Measurements from ENCODE around the gene CAMTA1.

CAMTA1 gene

DNA sequence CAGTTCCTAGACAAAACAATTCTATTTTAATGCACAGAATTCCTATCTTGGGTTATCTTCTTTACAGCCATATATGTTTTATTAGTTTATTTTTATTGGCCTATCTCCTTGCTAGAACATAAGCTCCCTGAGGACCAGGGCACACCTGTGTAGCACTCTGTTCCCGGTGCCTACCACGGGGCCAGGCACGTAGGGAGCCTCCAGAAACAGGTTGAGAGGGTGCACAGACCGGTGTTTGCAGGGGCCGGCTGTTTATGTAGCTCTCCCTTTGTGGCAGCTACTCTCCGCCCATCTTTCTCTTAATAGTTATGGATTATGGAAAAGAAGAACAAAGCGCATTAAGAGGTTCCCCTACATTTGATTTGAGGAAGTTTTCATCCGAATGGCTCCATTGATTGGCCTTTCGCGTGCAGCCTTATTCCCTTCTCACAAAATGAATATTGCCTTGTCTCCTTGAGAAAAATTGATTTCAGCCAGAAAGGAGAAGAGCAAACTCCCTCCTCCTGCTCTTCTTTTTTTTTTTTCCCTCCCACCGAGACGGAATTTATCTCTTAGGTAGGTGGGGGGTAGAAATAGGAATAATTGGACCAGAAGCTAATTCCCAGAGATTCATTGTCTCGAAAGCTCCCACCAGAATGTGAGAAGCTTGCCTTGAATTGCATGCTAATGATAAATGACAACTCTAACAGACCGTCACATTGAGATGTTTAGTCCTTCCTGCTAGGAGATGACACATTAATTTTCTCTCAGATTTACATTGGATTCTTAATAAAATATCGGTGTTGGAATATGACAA, 447.4 kb downstream of the CAMTA1 start:
- Histone ChIP-seq H4K20me1 (ENCODE audit: insufficient read depth, low read length) (no peaks in the 10 kb centered on the region), H3K4me2 (ENCODE audit: low read depth, low read length) (no peak overlapping the region), H3K9me3 (replicated peaks; ENCODE audit: insufficient read depth, low read length) (no peaks in the 10 kb centered on the region), H3F3A (ENCODE audit: insufficient read depth, low read length) (no peaks in the 10 kb centered on the region), H3K9me2 (replicated peaks; ENCODE audit: insufficient read depth, low read length) (no peaks in the 10 kb centered on the region), H3K27me3 (replicated peaks; ENCODE audit: insufficient read depth, low read length) (peaks cover 95% of the 10 kb centered on the region), H3K79me2 (ENCODE audit: low read length) (no peaks in the 10 kb centered on the region), H3K9ac (ENCODE audit: low read length) (no peak overlapping the region), H2AFZ (ENCODE audit: low read length) (no peak overlapping the region), H3K36me3 (replicated peaks; ENCODE audit: insufficient read depth, low read length) (no peaks in the 10 kb centered on the region), H3K4me1 (ENCODE audit: low read length) (no peaks in the 10 kb centered on the region), H3K27ac (ENCODE audit: low read length) (no peak overlapping the region), H3K4me3 (ENCODE audit: low read length) (no peak overlapping the region)
- TF ChIP-seq EZH2 (optimal IDR thresholded peaks at IDR 0.05; ENCODE audit: low read depth, low read length) = no peak
- TF ChIP-seq EZH2phosphoT487 (IDR thresholded peaks at IDR 0.05; ENCODE audit: low read length) = no peak
- DNase-seq = no peak

DNA sequence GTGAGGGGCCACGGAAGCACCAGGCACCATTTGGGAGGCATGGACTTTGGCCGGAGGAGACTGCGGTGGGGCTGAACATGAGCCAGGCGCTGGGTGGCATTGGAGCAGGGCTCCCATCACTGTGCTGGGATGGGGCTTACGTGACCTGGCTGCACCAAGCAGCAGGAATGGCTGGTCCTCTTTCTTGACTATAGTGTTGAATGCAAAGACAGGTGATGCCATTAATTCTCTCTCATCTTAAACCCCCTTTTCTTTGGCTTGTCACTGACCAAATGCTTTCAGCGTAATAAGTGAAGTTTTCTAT, 447.9 kb downstream of the CAMTA1 start:
- no peaks in the 10 kb centered on the region for H3K79me2 ChIP-seq (ENCODE audit: low read length)
- no peaks in the 10 kb centered on the region for H3K4me1 ChIP-seq (ENCODE audit: low read length)
- H3K27ac ChIP-seq (ENCODE audit: low read length) = no peak overlapping the region
- no peak overlapping the region for H3K4me3 ChIP-seq (ENCODE audit: low read length)
- H3K9ac ChIP-seq (ENCODE audit: low read length) = no peak overlapping the region
- H3K4me2 ChIP-seq (ENCODE audit: low read depth, low read length) = no peak overlapping the region
- DNase-seq = no peak
- TF ChIP-seq, protein P1, sequence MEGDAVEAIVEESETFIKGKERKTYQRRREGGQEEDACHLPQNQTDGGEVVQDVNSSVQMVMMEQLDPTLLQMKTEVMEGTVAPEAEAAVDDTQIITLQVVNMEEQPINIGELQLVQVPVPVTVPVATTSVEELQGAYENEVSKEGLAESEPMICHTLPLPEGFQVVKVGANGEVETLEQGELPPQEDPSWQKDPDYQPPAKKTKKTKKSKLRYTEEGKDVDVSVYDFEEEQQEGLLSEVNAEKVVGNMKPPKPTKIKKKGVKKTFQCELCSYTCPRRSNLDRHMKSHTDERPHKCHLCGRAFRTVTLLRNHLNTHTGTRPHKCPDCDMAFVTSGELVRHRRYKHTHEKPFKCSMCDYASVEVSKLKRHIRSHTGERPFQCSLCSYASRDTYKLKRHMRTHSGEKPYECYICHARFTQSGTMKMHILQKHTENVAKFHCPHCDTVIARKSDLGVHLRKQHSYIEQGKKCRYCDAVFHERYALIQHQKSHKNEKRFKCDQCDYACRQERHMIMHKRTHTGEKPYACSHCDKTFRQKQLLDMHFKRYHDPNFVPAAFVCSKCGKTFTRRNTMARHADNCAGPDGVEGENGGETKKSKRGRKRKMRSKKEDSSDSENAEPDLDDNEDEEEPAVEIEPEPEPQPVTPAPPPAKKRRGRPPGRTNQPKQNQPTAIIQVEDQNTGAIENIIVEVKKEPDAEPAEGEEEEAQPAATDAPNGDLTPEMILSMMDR (IDR thresholded peaks at IDR 0.05; ENCODE audit: low read length) = no peak
- TF ChIP-seq EZH2 (optimal IDR thresholded peaks at IDR 0.05; ENCODE audit: low read depth, low read length) (no peak), EZH2phosphoT487 (IDR thresholded peaks at IDR 0.05; ENCODE audit: low read length) (no peak)
- H3K36me3 ChIP-seq (replicated peaks; ENCODE audit: insufficient read depth, low read length) = no peaks in the 10 kb centered on the region
- no peaks in the 10 kb centered on the region for H3F3A ChIP-seq (ENCODE audit: insufficient read depth, low read length)
- no peaks in the 10 kb centered on the region for H3K9me2 ChIP-seq (replicated peaks; ENCODE audit: insufficient read depth, low read length)
- no peaks in the 10 kb centered on the region for H4K20me1 ChIP-seq (ENCODE audit: insufficient read depth, low read length)
- no peak overlapping the region for H2AFZ ChIP-seq (ENCODE audit: low read length)
- peaks cover 95% of the 10 kb centered on the region for H3K27me3 ChIP-seq (replicated peaks; ENCODE audit: insufficient read depth, low read length)
- no peaks in the 10 kb centered on the region for H3K9me3 ChIP-seq (replicated peaks; ENCODE audit: insufficient read depth, low read length)

DNA sequence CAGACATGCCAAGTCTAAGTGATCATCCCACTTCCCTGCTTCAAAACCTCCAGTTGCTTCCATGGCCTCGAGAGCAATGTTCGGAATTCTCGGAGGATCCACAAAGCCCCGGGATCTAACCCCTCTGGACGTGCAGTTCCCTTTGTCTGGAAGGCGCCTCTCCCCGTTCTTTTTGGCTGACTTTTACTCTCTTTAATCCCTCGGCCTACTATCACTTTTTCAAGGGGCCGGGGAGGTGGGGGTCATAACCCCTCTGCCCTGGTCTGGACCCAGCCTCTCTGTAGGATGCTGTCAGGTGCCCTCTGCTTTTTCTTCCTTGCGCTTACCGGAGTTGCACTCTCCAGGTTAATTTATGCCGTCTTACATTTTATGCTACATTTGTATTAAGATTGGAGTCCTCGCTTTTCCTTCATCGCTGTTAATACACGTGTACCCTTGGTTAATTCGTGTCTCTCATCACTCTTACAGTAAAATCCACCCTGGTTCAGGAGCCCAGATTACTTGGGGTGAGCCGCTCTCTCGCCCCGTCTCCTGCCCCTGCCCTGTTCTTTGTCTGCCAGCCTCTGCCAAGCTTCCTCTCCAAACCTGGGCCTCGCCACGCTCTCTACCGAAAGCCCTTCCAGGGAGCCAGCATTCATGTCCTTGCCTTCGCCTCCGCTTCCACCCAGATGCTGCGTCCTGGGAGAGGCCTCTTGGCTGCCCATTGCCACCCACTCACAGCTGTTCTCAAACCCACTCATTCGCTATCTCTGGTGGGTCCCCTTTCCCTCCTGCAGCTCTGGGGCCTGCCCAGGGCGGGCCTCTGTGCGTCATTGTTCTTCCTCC, 448.6 kb downstream of the CAMTA1 start:
- Histone ChIP-seq H3K4me3 (ENCODE audit: low read length) (no peak overlapping the region), H3K27me3 (replicated peaks; ENCODE audit: insufficient read depth, low read length) (peaks cover 95% of the 10 kb centered on the region), H3K4me1 (ENCODE audit: low read length) (no peaks in the 10 kb centered on the region), H4K20me1 (ENCODE audit: insufficient read depth, low read length) (no peaks in the 10 kb centered on the region), H3F3A (ENCODE audit: insufficient read depth, low read length) (no peaks in the 10 kb centered on the region), H3K9me3 (replicated peaks; ENCODE audit: insufficient read depth, low read length) (no peaks in the 10 kb centered on the region), H3K36me3 (replicated peaks; ENCODE audit: insufficient read depth, low read length) (no peaks in the 10 kb centered on the region), H3K4me2 (ENCODE audit: low read depth, low read length) (no peak overlapping the region), H3K79me2 (ENCODE audit: low read length) (no peaks in the 10 kb centered on the region), H3K9me2 (replicated peaks; ENCODE audit: insufficient read depth, low read length) (no peaks in the 10 kb centered on the region), H3K9ac (ENCODE audit: low read length) (no peak overlapping the region), H2AFZ (ENCODE audit: low read length) (no peak overlapping the region), H3K27ac (ENCODE audit: low read length) (no peak overlapping the region)
- DNase-seq = no peak
- no peak for TF ChIP-seq EZH2 (optimal IDR thresholded peaks at IDR 0.05; ENCODE audit: low read depth, low read length)
- TF ChIP-seq, protein P1 (IDR thresholded peaks at IDR 0.05; ENCODE audit: low read length) = no peak
- no peak for TF ChIP-seq EZH2phosphoT487 (IDR thresholded peaks at IDR 0.05; ENCODE audit: low read length)

DNA sequence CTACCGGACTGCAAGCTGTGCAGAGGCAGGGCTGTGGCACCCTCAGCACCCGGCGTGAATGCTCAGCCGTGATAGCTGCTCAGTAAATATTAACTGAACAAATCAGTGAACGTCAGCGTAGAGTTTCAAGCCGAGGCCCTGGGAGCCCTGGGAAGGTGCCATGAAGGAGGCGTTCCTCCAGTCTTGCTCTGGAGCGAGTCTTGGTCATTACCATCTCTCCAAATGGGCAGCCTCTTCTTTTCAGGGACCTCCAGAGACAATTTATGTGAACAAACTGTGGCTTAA, 449.2 kb downstream of the CAMTA1 start:
- Histone ChIP-seq H3K4me2 (ENCODE audit: low read depth, low read length) (no peak overlapping the region), H2AFZ (ENCODE audit: low read length) (no peak overlapping the region), H3F3A (ENCODE audit: insufficient read depth, low read length) (no peaks in the 10 kb centered on the region), H3K9ac (ENCODE audit: low read length) (no peak overlapping the region), H3K9me3 (replicated peaks; ENCODE audit: insufficient read depth, low read length) (no peaks in the 10 kb centered on the region), H3K79me2 (ENCODE audit: low read length) (no peaks in the 10 kb centered on the region), H3K9me2 (replicated peaks; ENCODE audit: insufficient read depth, low read length) (no peaks in the 10 kb centered on the region), H3K4me3 (ENCODE audit: low read length) (no peak overlapping the region), H3K36me3 (replicated peaks; ENCODE audit: insufficient read depth, low read length) (no peaks in the 10 kb centered on the region), H4K20me1 (ENCODE audit: insufficient read depth, low read length) (no peaks in the 10 kb centered on the region), H3K27ac (ENCODE audit: low read length) (no peak overlapping the region), H3K27me3 (replicated peaks; ENCODE audit: insufficient read depth, low read length) (peaks cover 97% of the 10 kb centered on the region), H3K4me1 (ENCODE audit: low read length) (no peaks in the 10 kb centered on the region)
- no peak for DNase-seq
- TF ChIP-seq, protein P1 (IDR thresholded peaks at IDR 0.05; ENCODE audit: low read length) = no peak
- TF ChIP-seq EZH2 (optimal IDR thresholded peaks at IDR 0.05; ENCODE audit: low read depth, low read length) (no peak), EZH2phosphoT487 (IDR thresholded peaks at IDR 0.05; ENCODE audit: low read length) (no peak)
